Progenitor cell of endocrine pancreas (in vitro differentiated cells): ENCODE results near the gene ABCA7. TPM values are rescaled to one million over a fixed set of nuclear protein-coding genes. Genes with fewer than 3 reads are reported as not detected.

Source experiments
- DNase-seq: peaks from one replicate; pipeline ENCODE4 v3.0.0; 2021; ENCODE audit warnings: low spot score; ENCODE audit not compliant: unreplicated experiment
- H3K27ac Mint-ChIP-seq: 2 replicates; pipeline ENCODE4 v1.8.0; 2021; ENCODE audit warnings: mild to moderate bottlenecking, moderate library complexity, mixed read lengths
- H3K27me3 Mint-ChIP-seq: 2 replicates; pipeline ENCODE4 v1.8.0; 2021; ENCODE audit warnings: mixed read lengths
- H3K36me3 Mint-ChIP-seq: 2 replicates; pipeline ENCODE4 v1.8.0; 2022; ENCODE audit warnings: mixed read lengths; ENCODE audit not compliant: insufficient read depth
- H3K4me1 Mint-ChIP-seq: 2 replicates; pipeline ENCODE4 v1.8.0; 2021; ENCODE audit warnings: low read depth, mixed read lengths
- H3K4me3 Mint-ChIP-seq: 2 replicates; pipeline ENCODE4 v1.8.0; 2021; ENCODE audit warnings: low read depth, mild to moderate bottlenecking, moderate library complexity, mixed read lengths
- H3K9me3 Mint-ChIP-seq: 2 replicates; pipeline ENCODE4 v1.8.0; 2021; ENCODE audit warnings: low read depth, mixed read lengths
- CTCF ChIP-seq: fragments of 200-600 bp; sonication (generic); IDR thresholded peaks from one replicate; pipeline ENCODE4 v1.5.0; 2021; ENCODE audit warnings: antibody characterized with exemption, mild to moderate bottlenecking; ENCODE audit not compliant: unreplicated experiment
- total RNA-seq: library from RNA; stranded (reverse); gene quantifications from 2 replicates; pipeline ENCODE4 v1.2.1, GENCODE V29; 2021

ABCA7 gene
- total RNA-seq, 1 donor from 2014 or later, result 57.3 TPM

GRCh38 chr19:1079566-1080111 lies 39.7 kb downstream of the ABCA7 start:
- H3K27me3 Mint-ChIP-seq, result peaks cover 5% of the 10 kb centered on the region
- no peak overlapping the region for H3K4me3 Mint-ChIP-seq
- no peak for TF ChIP-seq CTCF
- no peaks in the 10 kb centered on the region for H3K36me3 Mint-ChIP-seq
- no peak overlapping the region for H3K27ac Mint-ChIP-seq
- no peak for DNase-seq
- H3K9me3 Mint-ChIP-seq, result no peaks in the 10 kb centered on the region
- peaks cover 5% of the 10 kb centered on the region for H3K4me1 Mint-ChIP-seq

- H3K9me3 Mint-ChIP-seq, result no peaks in the 10 kb centered on the region
- no peak overlapping the region for H3K27ac Mint-ChIP-seq
- no peak overlapping the region for H3K4me3 Mint-ChIP-seq
- peaks cover 4% of the 10 kb centered on the region for H3K36me3 Mint-ChIP-seq
- H3K27me3 Mint-ChIP-seq, result peaks cover 2% of the 10 kb centered on the region
- TF ChIP-seq CTCF, result no peak
- DNase-seq, result no peak
- peaks cover 3% of the 10 kb centered on the region for H3K4me1 Mint-ChIP-seq
Observed at GRCh38 chr19:1080360-1081161, 40.7 kb downstream of the ABCA7 start.

- H3K27ac Mint-ChIP-seq, result peak overlapping the region; percentile 62
- DNase-seq, result no peak
- no peaks in the 10 kb centered on the region for H3K27me3 Mint-ChIP-seq
- peaks cover 4% of the 10 kb centered on the region for H3K36me3 Mint-ChIP-seq
- peak overlapping the region; percentile 42 for H3K4me3 Mint-ChIP-seq
- no peaks in the 10 kb centered on the region for H3K4me1 Mint-ChIP-seq
- peak; percentile 43 for TF ChIP-seq CTCF
- no peaks in the 10 kb centered on the region for H3K9me3 Mint-ChIP-seq
Observed at GRCh38 chr19:1081301-1082164, 41.6 kb downstream of the ABCA7 start.

- no peak for TF ChIP-seq CTCF
- peak overlapping the region; percentile 71 for H3K27ac Mint-ChIP-seq
- peak overlapping the region; percentile 72 for H3K4me3 Mint-ChIP-seq
- no peaks in the 10 kb centered on the region for H3K27me3 Mint-ChIP-seq
- H3K4me1 Mint-ChIP-seq, result no peaks in the 10 kb centered on the region
- peaks cover 4% of the 10 kb centered on the region for H3K36me3 Mint-ChIP-seq
- peak; percentile 93 for DNase-seq
- no peaks in the 10 kb centered on the region for H3K9me3 Mint-ChIP-seq
Observed at GRCh38 chr19:1082165-1082927, 42.4 kb downstream of the ABCA7 start.
